Neural progenitor cell (in vitro differentiated cells): ENCODE data around the gene RPL39L.

Experiments used
- CTCF ChIP-seq: fragments of 200-600 bp; sonication (generic); IDR thresholded peaks from 2 replicates; pipeline ENCODE4 v1.5.1; 2017; ENCODE audit warnings: antibody characterized with exemption, mild to moderate bottlenecking
- EZH2 ChIP-seq: fragments of 200-600 bp; sonication (generic); IDR thresholded peaks from 2 replicates; pipeline ENCODE4 v1.6.1; 2017; ENCODE audit warnings: antibody characterized with exemption, mild to moderate bottlenecking, moderate library complexity
- EZH2phosphoT487 ChIP-seq: fragments of 200-600 bp; sonication (generic); IDR thresholded peaks from 2 replicates; pipeline ENCODE4 v1.6.1; 2017; ENCODE audit warnings: antibody characterized with exemption

- TF ChIP-seq CTCF (no peak), EZH2 (no peak), EZH2phosphoT487 (no peak)
Observed at GRCh38 chr3:187079090-187080022, 59.9 kb downstream of the RPL39L start.
